Nephron (organoid): ENCODE data around the gene RPTOR.

ENCODE experiments used
- H3K27ac Mint-ChIP-seq, 3 experiments: 2 replicates each; pipeline ENCODE4 v1.8.0; 2020; ENCODE audit warnings: mixed read lengths in 3 of 3, mild to moderate bottlenecking in 2 of 3, moderate library complexity in 1 of 3
- H3K27me3 Mint-ChIP-seq: 2 replicates; pipeline ENCODE4 v1.8.0; 2021; ENCODE audit warnings: low read depth, mild to moderate bottlenecking, moderate library complexity, mixed read lengths
- H3K36me3 Mint-ChIP-seq: 2 replicates; pipeline ENCODE4 v1.8.0; 2020; ENCODE audit warnings: low read depth, mixed read lengths
- H3K4me1 Mint-ChIP-seq: 2 replicates; pipeline ENCODE4 v1.8.0; 2020; ENCODE audit warnings: mixed read lengths
- H3K4me3 Mint-ChIP-seq, 3 experiments: 2 replicates each; pipeline ENCODE4 v1.8.0; 2020; ENCODE audit warnings: mild to moderate bottlenecking in 3 of 3, mixed read lengths in 3 of 3, moderate library complexity in 2 of 3
- H3K9me3 Mint-ChIP-seq: 2 replicates; pipeline ENCODE4 v1.8.0; 2020; ENCODE audit warnings: mixed read lengths
- TF ChIP-seq, protein P1 (sequence below), 3 experiments: fragments of 200-600 bp; sonication (generic); IDR thresholded peaks; one replicate each; pipeline ENCODE4 v1.5.0; 2021; ENCODE audit warnings: antibody characterized with exemption in 3 of 3; ENCODE audit not compliant: unreplicated experiment in 3 of 3

The RPTOR gene

DNA sequence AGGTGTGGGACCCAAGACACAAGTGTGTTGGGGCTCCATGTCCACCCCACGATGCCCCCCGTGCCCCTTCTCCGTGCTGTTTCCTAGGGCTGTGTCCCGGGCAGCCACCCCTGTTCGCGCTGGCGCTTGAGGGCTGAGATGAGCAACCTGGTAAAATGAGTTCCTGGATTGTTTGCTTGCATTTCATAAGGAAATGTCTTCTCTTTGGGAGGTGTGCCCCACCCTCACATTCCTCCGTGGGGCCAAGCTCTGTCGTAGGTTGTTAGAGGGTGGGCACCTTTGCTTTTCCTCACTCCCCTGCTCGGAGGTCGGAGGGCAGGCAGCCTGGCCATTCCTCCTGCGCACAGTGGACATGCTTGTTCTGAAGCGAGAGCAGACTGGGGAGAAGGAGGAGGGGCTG, 275.7 kb downstream of the RPTOR start:
- Mint-ChIP-seq H3K36me3 (peaks cover 26% of the 10 kb centered on the region), H3K4me3 (peak overlapping the region in 2 of 3 experiments; percentile 25 to 59), H3K27me3 (peaks cover 6% of the 10 kb centered on the region), H3K4me1 (peaks cover 4% of the 10 kb centered on the region), H3K9me3 (no peaks in the 10 kb centered on the region), H3K27ac (peak overlapping the region; percentile 29 to 94 (median 55))
- TF ChIP-seq, protein P1, sequence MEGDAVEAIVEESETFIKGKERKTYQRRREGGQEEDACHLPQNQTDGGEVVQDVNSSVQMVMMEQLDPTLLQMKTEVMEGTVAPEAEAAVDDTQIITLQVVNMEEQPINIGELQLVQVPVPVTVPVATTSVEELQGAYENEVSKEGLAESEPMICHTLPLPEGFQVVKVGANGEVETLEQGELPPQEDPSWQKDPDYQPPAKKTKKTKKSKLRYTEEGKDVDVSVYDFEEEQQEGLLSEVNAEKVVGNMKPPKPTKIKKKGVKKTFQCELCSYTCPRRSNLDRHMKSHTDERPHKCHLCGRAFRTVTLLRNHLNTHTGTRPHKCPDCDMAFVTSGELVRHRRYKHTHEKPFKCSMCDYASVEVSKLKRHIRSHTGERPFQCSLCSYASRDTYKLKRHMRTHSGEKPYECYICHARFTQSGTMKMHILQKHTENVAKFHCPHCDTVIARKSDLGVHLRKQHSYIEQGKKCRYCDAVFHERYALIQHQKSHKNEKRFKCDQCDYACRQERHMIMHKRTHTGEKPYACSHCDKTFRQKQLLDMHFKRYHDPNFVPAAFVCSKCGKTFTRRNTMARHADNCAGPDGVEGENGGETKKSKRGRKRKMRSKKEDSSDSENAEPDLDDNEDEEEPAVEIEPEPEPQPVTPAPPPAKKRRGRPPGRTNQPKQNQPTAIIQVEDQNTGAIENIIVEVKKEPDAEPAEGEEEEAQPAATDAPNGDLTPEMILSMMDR (IDR thresholded peaks at IDR 0.05; ENCODE audit: unreplicated experiment in 3 of 3), result no peak

DNA sequence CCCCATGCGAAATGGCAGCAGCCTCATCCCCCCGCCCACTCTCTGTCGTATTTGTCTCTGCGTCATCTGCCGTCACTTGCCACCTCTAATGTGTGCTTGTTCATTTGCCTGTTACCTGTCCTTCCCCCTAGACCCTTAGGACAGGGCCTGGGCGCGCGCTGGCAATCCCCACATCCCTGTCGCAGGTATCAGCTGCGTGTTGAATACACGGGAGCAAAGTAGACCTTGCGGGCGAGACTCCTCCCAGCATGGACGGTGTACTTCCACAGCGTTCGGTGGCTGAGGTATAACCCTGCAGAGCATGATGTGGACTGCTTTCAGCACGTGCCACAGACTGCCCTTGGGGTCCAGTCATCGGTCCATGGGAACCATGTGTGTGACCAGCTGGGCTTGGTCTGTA, 276.9 kb downstream of the RPTOR start:
- Mint-ChIP-seq H3K4me1 (no peaks in the 10 kb centered on the region), H3K9me3 (no peaks in the 10 kb centered on the region), H3K4me3 (no peak overlapping the region), H3K27me3 (peaks cover 4% of the 10 kb centered on the region), H3K27ac (peak overlapping the region in 2 of 3 experiments; percentile 25 to 54), H3K36me3 (peaks cover 30% of the 10 kb centered on the region)
- TF ChIP-seq, protein P1 (IDR thresholded peaks at IDR 0.05; ENCODE audit: unreplicated experiment in 3 of 3), result no peak

DNA sequence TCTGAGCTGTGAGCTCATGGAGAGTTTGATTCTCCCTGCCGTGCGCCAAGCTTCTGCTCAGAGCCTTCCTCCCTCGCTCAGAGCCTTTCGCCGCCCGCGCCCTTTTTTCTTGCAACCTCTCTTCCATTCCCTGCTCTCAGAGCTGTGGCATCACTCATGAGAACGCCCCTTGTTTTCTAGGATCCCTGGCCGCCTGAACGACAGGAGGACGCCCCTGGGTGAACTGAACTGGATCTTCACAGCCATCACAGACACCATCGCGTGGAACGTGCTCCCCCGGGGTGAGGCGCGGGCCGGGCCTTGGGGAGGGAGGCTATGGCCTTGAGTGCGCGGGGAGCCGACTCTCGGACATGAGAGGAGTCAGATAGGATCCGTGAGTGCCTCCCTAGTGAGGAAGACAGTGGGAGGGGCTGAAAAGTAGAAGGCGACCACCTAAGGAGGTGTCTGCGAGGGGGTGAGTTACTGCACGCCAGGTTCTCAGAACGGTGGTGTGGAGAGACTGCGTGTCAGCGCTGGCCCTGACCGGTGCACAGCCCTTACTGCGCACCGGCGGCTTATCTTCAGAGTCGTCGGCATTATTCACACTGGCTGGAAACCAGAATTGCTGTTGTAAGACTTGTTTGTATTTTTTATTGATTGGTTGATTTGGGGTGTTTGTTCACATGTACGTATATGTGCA, 277.5 kb downstream of the RPTOR start:
- Mint-ChIP-seq H3K27me3 (peaks cover 4% of the 10 kb centered on the region), H3K36me3 (peaks cover 30% of the 10 kb centered on the region), H3K9me3 (no peaks in the 10 kb centered on the region), H3K4me1 (no peaks in the 10 kb centered on the region), H3K27ac (peak overlapping the region in 2 of 3 experiments; percentile 28 to 36), H3K4me3 (no peak overlapping the region)
- TF ChIP-seq, protein P1 (IDR thresholded peaks at IDR 0.05; ENCODE audit: unreplicated experiment in 3 of 3), result no peak

DNA sequence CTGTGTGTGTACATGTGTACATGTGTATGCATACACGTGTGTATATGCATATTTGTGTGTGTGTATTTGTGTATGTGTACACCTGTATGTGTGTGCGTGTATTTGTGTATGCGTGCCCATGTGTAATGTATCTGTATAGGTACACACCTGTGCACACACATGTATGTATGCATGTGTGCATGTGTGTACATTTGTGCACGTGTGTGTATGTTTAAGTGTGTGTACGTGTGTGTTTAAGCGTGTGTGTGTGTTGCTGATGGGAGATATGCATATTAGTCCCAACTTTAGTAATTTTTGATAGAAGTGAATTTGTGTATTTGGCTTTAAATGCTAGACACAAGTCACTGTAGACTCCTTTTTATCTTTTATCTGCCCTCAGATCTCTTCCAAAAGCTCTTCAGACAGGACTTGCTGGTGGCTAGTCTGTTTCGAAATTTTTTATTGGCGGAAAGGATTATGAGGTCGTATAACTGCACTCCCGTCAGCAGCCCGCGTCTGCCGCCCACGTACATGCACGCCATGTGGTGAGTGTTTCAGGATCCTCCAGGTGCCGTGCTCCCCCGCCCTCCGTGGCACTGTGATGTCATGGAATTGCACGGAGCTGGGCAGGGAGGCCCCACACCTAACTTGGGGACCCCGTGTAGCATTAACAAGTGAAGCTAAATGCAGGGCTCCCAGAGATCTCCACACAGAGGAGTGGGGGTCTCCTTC, 278.2 kb downstream of the RPTOR start:
- Mint-ChIP-seq H3K4me1 (no peaks in the 10 kb centered on the region), H3K27ac (peak overlapping the region in 1 of 3 experiments; percentile 6), H3K4me3 (no peak overlapping the region), H3K36me3 (peaks cover 30% of the 10 kb centered on the region), H3K9me3 (no peaks in the 10 kb centered on the region), H3K27me3 (peaks cover 4% of the 10 kb centered on the region)
- TF ChIP-seq, protein P1 (IDR thresholded peaks at IDR 0.05; ENCODE audit: unreplicated experiment in 3 of 3), result no peak

DNA sequence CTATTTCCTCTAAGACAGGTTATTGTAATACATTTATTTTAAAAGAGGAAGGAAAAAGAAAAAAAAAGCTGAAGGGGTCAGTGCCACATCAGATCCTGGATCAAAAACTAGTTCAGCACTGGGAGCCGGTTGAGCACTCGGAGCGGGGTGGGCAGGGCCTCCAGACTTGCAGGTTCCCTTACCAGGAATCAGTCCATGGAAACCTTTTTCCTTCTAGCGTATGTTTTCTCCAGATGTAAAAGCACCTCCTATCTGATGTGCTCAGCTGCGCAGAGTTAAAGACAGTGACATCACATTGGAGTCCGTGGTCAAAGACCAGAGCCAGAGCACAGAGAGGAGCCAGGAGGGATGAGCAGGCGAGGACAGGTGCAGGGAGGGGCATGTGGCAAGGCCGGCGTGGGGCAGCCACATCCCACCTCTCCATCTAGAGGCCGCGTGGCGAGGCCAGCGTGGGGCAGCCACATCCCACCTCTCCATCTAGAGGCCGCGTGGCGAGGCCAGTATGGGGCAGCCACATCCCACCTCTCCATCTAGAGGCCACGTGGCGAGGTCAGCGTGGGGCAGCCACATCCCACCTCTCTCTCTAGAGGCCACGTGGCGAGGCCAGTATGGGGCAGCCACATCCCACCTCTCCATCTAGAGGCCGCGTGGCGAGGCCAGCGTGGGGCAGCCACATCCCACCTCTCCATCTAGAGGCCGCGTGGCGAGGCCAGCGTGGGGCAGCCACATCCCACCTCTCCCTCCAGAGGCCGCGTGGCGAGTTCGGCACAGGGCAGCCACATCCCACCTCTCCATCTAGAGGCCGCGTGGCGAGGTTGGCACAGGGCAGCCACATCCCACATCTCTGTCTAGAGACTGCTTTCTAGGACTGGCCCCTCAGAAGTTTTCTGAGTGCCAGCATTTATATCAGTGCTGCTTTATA, 280.2 kb downstream of the RPTOR start:
- TF ChIP-seq, protein P1 (IDR thresholded peaks at IDR 0.05; ENCODE audit: unreplicated experiment in 3 of 3), result no peak
- no peak overlapping the region for H3K27ac Mint-ChIP-seq
- H3K36me3 Mint-ChIP-seq, result peaks cover 34% of the 10 kb centered on the region
- H3K27me3 Mint-ChIP-seq, result peaks cover 4% of the 10 kb centered on the region
- H3K4me3 Mint-ChIP-seq, result no peak overlapping the region
- H3K9me3 Mint-ChIP-seq, result no peaks in the 10 kb centered on the region
- no peaks in the 10 kb centered on the region for H3K4me1 Mint-ChIP-seq
